GM18907 (cell line): Measurements from ENCODE around the gene RDM1.
"Not testable (repeated sequence)": the region's sequence is repeated elsewhere in the genome, so short reads cannot be mapped to it uniquely, and the experiment has no call there.

Experiments used
- ATAC-seq: cut with Tn5 transposase; IDR thresholded peaks from one replicate; pipeline ENCODE4 v1.9.1; 2021; ENCODE audit warnings: mild to moderate bottlenecking, moderate library complexity; ENCODE audit not compliant: unreplicated experiment

The RDM1 gene

DNA sequence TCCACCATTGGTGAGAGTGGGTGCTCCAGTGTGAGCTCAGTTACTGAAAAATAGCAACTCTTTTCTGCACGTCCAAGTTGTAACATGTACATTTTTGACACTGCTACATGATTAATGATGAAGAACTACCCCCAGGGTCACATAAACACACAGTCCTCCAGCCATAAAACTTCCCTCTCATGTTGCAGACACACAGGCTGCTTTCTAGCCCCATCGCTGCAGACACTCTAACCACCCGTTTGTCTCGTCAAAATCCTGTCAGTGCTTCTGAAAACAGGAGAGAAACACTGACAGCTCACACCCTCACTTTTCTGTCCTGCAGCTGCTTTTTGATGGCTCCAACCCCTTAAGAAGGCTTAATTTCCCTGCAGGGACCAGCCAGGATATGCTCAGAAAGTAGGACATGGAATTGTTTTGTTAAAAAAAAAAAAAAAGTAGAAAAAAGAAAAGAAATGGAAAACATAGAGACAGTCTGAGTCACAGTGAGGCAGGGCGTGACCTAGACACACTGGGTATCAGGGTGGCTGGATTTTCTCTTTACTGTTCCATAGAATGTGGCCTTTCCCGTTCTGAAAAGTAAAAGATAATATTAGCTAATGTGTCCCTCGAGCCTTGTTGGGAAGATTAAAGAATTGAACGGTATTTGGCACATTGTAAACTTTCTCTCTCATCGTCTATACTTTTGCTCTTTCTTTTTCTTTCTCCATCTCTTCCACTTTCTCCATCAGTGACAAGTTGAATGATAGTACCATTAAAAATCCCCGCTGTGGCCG, 29.7 kb downstream of the RDM1 start:
- no peak for ATAC-seq

DNA sequence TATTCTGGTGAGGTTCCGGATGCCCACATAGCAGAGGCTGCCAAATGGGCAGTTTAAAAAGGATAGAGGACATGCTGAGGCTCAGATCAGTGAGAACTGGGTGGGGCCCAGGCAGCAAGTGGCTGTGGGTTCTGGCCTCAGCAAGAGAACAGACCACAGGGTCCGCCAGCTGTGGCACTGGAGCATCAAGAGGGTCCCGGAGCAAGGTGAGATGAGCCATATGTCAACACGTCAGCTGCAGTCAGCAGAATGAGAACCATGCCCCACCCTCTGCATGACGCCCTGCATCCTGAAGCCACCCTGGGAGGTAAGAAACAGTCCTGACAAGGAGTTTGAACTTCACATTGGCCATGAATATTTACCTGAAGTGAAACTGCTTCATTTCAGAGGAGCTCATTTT, 30.3 kb downstream of the RDM1 start:
- ATAC-seq = no peak

DNA sequence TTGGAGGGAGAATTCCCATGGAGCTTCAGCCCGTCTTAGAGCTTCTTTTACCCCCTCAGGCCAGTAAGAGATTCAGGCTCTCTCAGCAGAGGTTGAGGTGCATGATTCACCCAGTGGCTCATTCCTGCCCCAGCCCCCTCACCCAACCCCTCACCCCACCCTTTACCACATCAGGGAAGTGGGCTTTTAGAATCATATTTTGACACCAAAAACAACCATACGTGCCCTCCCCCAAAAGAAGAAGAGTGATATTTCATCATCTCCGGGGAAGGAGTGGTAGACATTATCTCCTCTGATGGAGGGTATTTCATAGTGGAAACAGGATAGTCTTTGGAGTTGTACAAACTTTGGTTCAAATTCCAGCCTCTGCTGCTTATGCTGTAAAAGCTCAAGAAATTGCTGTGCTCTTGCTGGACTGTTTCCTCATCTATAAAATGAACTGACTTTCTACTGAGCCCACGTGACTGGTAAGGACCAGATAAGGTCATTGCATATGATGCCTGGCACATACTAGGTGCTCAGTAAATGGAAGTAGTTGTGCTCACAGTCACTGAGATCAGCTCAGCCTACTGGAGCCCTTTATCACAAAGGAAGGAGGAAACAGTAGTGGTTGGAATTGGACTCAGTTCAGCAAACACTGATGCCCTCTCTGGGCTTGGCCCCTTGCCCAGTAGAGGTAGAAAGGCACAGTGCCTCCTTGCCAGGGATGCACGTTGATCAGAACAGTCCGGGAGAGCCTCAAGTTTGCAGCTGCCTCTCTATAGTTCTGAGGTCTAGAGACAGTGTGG, 32.1 kb downstream of the RDM1 start:
- no peak for ATAC-seq

DNA sequence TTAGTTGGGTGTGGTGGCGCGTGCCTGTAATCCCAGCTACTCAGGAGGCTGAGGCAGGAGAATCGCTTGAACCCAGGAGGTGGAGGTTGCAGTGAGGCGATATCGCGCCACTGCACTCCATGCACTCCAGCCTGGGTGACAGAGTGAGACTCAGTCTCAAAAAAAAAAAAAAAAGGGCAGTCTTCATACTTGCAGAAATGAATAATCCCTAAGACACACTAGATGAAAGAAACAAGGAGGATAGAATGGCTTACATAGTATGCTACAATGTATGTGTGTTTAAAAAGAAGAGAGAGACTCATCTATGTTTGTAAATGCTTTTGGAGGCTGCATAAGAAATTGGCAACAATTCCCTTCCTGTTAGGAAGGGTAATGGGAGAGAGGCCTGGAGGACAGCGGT, 32.8 kb downstream of the RDM1 start:
- not testable (repeated sequence) for ATAC-seq

DNA sequence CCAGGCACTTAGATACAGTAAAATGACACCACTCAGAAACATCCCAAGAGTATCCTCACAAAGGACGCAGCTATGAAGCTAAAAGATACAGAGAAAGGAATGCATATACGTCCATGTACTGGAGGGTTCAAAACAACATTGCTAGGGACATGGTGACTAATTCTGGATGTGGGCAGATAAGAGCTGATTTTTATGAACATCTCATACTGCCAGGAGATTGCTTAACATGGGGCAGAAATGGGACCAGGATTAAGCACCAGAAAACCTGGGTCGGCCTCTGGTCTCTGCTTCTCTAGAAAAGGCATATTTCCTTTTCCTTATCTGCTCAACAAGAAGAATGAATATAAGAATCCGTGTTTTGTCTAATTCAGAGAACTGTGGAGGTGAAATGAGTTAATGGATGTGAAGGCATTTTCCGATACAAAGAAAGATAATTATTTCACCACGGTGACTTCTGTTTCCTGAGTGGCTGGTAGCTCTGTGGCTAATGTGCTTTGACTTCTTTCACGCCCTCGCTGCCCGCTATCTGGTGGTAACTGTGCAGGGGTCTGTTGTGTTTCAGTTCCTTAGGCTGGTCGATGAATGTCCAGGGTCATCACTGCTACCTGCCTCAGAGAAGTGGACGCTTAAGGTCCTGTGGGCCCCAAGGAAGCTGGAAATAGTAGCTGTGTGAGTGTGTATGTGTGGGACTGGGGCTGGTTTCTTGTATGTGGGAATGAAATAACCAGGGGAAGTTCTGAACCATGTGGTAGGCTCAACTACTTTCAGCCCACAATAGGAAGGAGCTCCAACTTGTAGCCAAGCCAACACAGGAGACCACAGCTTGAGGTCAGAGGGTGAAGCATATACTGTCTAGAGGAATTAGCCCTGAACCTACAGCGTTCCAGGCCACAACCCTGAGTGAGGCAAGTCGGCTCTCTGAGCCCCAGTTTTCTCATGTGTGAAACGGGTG, 34.7 kb downstream of the RDM1 start:
- peak; percentile 68 for ATAC-seq

DNA sequence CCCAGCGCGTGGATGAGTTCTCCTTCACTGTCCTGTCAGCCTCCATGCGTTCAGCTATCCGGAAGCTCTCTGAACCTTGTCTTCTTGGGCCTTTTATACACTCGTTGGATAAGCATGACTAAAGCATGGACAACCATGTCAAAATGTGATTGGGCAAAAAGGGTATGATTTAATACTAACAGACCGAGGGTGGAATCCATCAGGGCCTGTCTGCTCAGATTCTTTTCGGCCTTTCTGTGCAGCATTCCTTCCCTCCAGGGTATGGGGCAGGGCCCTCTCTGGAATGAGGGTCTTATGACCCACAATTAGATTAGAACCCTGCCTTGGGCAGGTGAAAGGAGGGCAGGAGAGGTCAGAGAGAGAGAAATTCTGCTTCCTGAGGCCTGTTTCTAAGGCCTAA, 36.4 kb downstream of the RDM1 start:
- ATAC-seq = no peak

DNA sequence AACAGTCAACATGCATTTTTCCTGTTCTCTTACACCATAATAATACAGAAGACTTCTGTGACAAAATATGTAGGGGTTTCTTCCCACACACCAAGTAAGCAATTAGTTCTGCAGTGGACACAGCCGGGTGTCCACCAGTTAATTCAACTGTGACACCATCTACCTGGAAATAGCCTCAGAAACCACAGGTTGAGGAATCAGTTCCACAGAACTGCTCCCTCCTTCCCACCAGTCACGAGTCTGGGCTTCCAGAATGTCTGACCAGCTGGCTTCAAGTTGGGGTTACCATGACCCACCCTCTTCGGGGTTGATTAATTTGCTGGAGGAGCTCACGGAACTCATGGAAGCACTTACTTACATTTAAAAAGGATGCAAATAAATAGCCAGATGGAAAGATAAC, 36.8 kb downstream of the RDM1 start:
- ATAC-seq = no peak

DNA sequence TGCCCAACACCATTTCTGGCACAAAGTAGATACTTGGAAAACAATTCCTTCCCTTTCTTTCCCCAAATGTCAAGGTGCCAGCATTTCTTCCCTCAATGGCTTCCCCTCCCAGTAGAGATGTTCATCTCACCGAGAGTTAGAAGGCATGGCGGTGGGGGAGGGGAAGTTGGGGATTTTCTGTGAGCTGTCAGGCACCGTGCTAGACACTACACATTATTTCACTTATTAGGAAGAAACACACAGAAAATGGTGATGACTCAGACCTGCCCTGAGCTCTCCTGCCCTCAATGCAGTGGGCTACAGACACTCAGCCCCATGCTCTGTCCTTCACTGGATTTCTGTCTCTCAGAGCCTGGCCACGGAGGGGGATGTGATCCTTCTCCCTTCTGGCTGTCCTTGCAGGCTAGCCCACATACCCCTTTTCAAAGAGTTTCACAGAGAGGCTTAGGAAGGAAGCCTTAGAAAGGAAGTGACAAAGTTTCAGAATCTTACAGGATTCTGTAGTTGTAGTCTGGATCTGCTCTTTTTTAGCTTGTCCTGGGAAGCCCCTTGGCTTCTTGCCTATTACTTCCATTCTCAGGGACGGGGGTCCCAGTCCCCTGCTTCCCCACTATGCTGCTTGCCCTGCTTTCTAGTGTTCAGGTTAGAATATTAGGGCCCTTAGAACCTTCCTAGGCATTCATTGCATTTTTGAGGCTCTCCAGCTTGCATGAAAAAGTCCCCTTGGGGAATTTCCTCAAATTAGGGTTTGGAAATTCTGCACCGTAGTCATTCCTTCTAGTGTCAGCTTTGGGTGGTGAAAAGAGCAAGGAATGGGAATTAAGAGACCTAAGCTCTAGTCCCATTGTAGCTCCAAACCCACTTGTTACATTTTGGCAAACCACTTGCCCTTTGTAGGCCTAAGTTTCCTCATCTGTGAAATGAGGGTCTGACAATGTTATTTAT, 38.2 kb downstream of the RDM1 start:
- ATAC-seq = no peak

DNA sequence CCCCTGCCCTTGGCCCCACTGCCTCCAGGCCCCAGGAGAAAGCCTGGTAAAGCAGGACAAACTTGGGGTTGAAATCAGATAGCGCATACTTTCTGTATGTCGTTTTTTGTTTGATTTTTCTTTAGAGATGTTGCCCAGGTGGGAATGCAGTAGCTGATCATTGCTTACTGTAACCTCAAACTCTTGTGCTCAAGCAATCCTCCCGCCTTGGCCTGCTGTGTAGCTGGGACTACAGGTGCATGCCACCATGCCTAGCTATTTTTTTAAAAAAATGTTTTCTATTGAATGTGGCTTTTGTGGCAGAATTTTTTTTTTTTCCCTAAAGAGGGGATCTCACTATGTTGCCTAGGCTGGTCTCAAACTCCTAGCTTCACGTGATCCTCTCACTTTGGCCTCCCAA, 39.3 kb downstream of the RDM1 start:
- ATAC-seq = no peak

DNA sequence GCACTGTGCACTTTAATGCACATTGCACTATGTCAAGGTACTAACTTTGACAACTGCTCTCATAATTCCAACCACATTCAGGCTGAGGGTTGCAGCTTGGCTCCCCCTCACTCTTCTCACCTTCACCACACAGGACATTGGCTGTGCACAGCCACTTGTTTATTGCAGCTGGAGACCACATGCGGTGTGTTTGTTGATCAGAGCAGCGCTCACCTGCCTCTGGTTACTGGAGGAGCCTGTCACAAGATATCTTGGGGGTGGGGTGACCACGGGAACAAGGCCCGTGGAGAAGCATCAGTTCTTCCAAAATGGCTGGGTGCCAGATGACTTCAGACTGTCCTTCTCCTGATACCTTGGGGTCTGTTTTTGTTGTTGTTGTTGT, 39.8 kb downstream of the RDM1 start:
- no peak for ATAC-seq

DNA sequence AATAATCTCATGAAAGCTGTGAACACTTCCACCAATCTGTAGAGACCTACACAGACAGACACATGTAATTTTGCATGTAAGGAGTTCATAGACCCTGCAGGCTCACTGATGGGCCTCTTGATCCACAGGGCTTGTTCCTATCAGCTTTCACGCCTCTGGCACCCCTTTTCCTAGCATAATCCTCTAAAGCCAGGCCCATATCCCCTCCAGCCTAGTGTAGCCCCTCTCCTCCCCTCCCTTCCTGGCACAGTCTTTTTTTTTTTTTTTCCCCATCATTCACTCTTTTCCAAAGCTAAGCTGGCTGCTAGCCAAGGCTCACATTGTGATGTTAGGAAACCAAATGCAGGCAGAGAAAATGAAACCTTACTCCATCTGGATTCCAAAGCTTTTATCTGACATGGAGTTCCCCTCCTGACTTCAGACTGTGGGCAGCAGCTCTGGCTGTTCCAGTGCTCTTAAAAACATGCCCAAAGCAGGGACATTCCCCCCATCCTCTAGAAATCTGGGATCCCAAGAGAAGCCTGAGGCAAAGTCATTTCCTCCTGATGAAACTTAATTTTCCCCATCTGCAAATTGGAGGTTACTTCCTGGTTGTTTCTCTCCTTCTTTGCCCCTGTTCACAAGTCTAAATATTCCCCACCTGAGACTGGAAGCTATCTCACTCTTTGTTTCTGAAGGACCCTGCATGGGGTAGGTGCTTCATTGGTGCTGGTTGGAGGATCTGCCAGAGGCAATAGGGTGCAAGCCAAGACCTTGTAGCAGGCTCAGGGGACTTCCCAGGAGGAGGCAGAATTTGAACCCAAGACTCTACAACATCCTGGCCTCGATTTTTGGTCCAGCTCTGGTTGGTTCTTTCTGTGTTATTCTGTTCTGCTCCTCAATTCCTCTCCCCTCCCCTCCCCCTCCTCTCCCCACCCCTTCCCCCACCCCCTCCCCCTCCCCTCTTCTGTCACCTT, 40.5 kb downstream of the RDM1 start:
- no peak for ATAC-seq

DNA sequence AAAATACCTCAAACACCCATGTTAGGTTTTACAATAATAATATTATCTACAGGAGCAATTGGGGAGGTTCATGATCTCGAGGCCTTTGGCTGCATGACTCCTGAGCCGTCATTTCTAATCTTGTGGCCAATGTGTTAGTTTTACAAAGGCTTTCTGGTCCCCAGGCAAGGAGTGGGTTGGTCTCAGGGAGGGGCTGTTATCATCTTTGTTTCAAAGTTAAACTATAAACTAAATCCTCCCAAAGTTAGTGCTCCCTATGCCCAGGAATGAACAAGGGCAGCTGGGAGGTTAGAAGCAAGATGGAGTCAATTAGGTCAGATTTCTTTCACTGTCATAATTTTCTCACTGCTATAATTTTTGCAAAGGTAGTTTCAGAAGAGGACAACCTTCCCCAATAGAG, 41.3 kb downstream of the RDM1 start:
- no peak for ATAC-seq

DNA sequence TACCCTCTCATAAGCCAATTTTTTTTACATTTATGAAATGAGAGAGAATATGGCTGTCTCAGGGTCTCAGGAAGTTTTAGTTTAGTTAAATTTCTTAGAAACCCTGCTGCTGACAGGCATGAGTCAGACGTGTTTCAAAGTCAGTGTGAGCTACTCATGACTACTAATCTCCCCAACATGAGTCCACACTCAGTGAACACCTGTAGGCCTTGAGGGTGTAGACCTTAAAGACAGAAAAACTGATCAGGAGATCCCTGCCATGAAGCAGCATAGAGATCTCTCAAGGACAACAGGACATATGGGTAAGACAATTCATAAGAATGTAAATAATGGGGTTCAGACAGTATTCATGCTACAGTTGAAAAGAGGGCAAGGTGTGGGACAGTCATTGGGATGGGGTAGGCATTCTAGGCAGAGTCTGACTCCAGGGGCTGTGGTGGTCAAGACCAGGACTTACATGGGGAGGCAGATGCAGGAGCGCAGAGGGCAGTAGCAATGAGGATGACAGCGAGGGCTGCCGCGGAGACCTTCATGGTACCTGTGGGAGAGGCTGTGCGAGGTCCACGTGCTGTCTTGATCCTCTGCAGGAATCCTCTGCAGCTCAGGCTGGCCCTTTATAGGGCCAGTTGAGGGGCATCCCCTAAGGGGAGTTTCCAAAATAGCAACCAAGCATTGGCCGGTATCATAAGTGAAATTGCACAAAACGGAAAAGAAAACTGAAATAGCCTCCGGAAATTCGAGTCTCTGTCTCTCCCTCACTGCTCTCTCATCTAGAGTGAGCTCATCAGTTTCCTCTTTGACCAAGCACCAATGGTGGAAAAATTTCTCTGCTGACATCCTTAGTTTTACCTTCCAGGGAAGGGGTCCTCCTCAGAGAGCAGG, 50.6 kb downstream of the RDM1 start, which contains the start of gene CCL5:
Gene CCL5 (minus strand): TSS at position 588 of the 882 bp plus-strand sequence.
- ATAC-seq = peak; percentile 89

DNA sequence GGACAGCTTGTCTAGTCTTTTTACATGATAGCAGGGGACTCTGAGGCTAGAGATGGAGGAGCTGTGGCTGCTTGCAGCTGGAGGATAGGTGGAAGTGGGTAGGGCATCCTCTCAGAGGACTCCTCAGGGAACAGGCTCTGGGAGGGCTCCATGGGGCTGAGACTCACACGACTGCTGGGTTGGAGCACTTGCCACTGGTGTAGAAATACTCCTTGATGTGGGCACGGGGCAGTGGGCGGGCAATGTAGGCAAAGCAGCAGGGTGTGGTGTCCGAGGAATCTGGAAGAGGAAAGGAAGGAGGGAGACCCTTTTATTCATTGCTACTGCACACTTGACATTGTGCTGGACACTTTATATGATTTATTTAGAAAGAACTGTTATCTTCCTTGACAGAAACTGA, 52.2 kb downstream of the RDM1 start:
- no peak for ATAC-seq

DNA sequence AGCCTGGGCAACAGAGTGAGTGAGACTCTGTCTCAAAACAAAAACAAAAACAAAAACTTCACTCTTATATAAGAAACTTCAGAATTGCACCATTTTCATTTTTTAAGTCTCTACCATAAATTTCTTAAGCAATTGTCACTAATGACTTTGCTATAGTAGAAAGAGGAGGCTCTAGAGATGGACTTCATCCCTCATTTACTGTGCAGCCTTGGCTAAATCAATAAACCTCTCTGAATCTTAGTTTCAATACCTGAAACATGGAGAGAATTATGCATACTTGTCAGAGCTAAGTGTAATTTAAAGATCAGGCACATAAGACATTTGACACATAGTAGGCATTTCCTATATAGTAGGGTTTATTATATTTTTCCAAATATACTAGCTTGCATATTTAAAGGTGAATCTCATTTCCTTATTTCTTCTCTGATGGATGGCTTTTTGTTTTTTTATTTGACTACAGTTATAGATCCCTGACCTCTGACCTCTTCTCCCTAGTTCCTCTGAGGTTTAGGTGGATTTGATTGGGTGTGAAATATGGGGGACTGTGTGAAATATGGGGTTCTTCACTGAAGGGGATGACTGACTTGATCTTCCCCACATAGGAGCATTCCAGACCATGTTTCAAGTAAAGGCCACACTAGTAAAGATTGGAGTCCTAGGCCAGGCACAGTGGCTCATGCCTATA, 53.1 kb downstream of the RDM1 start:
- no peak for ATAC-seq

DNA sequence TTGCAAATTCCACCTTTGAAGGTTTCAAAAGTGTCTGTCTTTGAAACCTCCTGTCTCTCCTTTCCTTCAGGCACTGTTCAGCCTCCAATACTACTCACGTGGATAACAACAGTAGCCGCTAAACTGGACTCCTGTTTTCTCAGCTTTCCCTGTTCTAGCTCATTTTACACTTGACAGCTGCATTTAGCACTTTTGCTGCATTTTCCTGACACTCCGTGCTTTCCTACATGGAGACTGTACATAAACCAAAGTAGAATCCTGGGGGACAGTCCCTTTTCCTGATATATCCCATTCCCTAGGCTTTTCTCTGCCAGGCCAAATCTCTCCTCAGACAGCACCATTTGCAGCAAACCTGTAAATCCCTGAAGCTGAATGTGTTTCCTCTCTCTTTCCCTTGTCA, 54.0 kb downstream of the RDM1 start:
- no peak for ATAC-seq

DNA sequence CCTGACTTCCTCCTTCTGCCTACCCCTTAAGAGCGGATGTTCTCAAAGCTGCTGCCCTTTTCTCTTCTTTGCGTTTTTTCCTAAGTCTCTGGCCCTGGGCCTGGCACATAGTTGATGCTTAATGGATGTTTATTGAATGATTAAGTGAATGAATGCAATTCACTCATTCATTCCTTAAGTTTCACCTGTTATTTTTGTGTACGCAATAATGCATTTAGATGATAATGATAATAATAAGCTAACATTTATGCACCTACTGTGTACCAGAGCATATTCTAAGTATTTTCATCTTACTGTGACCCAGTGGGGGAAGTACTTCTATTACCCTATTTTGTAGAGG, 54.8 kb downstream of the RDM1 start:
- ATAC-seq = no peak
